HG03103 (cell line): ENCODE data around the gene MGAT5B.

Source experiments
- ATAC-seq: cut with Tn5 transposase; IDR thresholded peaks from one replicate; pipeline ENCODE4 v1.9.1; 2021; ENCODE audit warnings: low read depth; ENCODE audit not compliant: unreplicated experiment

MGAT5B gene

GRCh38 chr17:76902476-76902875 lies 34.3 kb downstream of the MGAT5B start:
- ATAC-seq = no peak

DNA sequence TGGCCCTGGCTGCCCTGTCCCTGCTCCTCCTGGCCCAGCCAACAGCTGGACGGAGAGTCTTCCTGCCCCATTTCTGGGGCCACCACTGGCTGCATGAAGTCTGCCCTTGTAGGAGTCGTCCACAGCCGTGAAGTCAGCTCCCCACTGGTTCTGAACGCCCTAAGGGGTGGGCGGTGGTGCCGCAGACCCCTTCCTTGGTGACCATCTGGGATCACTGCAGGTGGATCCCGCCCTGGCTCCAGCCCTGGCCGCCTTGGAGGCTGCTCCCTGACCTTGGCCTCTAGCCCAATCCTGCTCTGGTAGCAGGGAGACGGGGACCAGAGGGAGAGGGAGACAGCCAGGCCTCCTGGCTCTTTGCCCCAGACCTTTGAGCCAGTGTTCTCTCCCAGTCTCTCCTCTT lies 35.4 kb downstream of the MGAT5B start:
- ATAC-seq = no peak

DNA sequence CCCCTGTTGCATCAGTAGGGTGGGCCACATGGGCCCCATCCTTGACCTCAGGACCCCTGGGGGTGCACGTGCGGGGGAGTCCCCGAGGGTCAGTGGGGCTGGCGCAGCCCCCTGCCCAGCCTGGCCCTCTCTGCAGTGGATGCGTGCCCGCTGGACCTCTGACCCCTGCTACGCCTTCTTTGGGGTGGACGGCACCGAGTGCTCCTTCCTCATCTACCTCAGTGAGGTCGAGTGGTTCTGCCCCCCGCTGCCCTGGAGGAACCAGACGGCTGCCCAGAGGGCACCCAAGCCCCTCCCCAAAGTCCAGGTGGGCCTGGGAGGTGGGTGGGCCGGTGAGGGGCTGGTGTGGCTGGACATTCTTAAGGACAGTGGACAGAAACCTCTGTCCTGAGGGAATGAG lies 35.9 kb downstream of the MGAT5B start:
- ATAC-seq = no peak

DNA sequence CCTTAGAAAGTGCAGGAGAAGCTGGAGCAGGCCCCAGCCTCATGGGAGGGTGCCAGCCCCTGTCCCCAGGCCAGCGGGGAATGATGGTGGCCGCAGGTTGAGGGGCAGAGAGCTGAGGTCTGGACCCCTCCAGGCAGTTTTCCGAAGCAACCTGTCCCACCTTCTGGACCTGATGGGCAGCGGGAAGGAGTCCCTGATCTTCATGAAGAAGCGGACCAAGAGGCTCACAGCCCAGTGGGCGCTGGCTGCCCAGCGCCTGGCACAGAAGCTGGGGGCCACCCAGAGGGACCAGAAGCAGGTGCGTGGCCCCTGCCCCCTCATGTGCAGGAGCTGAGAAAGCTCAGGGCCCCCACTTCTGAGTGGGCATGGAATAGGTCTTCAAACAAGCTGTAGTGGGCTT lies 36.8 kb downstream of the MGAT5B start:
- no peak for ATAC-seq

GRCh38 chr17:76905836-76906235 lies 37.6 kb downstream of the MGAT5B start:
- ATAC-seq = no peak

DNA sequence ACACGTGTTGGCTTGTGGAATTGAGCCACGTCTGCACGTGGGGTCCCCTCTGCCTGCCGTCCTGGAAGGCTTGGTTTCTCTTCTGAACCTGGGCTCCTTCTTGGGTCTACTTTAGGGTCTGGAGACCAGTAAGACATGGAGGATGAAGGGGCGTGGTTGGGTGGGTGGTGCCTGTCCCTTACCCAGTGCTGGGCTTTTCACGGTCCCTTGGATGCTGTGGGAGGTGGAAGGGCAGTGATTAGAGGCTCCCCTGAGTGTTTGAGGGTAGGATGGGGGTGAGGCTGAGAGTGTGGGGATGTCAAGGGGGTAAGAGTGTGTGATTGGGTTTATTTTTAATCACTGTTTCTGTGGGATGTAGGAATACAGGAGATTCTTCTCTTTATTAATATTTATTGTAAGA lies 38.3 kb downstream of the MGAT5B start:
- no peak for ATAC-seq

DNA sequence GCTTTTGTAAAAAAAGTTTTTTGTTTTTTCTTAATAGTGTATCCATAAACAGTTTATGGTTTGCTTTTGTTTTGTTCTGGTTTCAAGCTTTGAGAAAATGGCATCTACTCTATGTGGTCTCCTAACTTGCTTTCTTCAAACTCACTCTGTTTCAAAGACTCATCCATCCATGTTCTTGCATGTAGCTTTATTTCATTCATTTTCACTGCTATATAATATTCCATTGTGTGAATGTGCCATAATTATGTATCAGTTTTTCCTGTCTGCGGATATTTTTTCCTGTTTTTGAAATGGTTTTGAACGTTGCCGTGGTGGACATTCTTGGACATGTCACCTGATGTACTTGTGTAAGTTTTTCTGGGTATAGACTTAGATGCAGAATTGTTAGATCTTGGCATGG lies 39.1 kb downstream of the MGAT5B start:
- ATAC-seq = no peak

GRCh38 chr17:76909971-76910760 lies 42.0 kb downstream of the MGAT5B start:
- no peak for ATAC-seq

DNA sequence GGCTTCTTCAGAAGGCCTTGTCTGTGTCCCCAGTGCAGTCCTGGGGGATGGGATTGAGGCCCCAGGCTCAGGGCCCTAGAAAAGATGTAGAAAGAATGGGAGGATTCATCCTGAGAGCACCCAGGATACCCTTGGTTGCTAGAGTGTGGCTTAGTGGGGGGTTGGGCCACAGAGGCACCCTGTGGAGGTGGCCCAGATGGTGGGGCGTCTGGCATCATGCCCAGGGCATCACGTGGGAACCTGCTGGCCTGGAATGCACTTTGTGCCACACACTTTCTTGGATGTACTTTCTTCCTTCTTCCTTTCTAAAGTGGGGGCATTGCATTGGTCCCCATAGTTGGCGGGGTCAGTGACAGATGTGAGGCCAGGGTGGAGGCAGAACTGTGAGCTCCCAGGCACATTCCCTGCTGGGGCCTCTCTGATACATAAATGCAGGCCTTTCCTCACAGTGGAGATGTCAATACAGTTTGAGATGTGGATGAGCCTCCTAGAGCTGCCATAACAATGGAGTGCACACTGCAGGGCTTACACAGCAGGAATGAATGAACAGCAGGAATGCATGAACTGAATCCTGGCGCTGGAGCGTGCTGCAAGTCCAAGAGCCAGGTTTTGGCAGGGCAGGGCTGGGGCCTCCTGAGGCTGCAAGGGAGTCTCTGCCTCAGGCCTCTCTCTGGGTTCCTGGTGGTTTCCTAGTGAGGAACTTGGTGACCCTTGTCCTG lies 43.3 kb downstream of the MGAT5B start:
- no peak for ATAC-seq

GRCh38 chr17:76912421-76913164 lies 44.4 kb downstream of the MGAT5B start:
- no peak for ATAC-seq

DNA sequence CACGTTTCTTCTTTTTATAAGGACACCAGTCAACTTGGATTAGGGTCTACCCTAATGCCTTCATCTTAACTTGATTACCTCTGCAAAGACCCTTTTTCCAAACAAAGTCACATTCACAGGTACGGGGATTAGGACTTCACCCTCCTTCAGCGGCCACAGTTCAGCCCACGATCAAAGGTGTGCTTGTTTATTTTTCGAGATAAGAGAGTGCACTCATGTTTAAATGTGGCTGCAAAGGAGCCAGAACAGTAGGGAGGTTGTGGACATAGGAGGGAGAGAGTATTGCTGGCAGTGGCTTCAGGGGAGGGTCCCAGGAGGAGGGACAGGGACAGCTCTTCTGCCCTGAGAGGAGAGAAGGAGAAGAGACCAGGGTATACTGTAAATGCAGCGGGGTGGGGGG lies 46.7 kb downstream of the MGAT5B start:
- ATAC-seq = no peak

GRCh38 chr17:76915840-76916510 lies 47.8 kb downstream of the MGAT5B start:
- no peak for ATAC-seq

DNA sequence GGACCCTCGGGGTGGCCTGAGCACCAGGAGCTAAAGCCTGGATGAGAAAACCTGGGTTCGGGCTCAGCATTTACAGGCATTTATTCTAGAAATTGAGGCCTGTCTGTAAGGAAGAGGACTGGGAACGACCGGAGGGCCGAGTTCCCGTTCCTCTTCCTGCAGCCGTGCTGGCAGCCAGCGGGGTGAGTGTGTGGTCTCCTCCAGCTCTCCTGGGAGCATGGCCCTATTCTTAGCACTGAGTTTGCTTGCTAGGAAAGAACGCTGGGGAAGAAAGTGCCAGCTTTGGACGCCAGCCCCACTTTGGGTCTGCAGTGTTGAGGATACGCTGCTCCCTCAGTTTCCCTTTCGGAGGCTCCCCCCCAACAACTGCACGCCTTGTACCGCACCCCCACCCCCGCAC lies 49.6 kb downstream of the MGAT5B start:
- no peak for ATAC-seq

DNA sequence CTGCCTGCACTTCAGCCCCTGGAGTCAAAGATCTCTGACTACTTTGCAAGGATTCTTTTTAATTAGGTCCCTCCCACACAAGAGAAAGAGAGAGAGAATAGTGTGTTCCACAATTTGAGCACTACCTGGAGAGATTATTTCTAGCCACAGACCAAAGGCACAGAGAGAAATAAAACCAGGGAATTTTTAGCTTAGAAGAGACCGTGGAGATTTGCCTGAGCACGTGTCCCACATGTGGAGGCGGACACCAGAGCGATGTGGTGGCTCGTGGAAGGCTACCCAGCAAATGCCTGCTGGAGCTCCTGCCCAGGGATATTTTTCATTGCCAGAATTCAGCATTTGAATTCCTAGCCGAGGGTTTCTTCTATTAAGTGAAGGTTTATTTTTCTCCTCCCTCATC lies 50.6 kb downstream of the MGAT5B start:
- ATAC-seq = no peak

GRCh38 chr17:76920364-76921139 lies 52.3 kb downstream of the MGAT5B start:
- ATAC-seq = no peak

GRCh38 chr17:76921340-76922036 lies 53.3 kb downstream of the MGAT5B start:
- no peak for ATAC-seq

DNA sequence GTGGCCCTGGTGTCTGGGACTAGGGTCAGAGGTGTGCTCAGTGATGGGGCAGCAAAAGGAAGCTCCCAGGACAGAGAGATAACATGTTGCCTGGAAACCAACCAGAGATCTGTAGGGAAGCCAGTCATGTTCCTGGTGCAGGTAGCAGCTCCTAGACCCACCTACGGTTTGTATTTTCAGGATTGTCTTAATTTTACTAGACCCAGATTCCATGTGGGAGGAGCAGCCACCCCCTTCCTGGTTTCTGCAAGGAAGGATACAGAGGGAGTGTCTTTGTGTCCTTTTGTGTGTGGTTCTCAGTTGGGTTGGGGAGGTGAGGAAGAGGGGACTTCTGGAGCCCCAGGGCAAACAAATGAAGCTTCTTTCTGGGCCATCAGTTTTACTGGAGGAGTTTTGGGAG lies 53.9 kb downstream of the MGAT5B start:
- no peak for ATAC-seq

- no peak for ATAC-seq
These were observed 54.8 kb downstream of the MGAT5B start for GRCh38 chr17:76922967-76923366.

- no peak for ATAC-seq
These were observed 55.3 kb downstream of the MGAT5B start for GRCh38 chr17:76923491-76923890.
